Measurements from ENCODE around the gene WDR37.
"Not testable (repeated sequence)": the region's sequence is repeated elsewhere in the genome, so short reads cannot be mapped to it uniquely, and the experiment has no call there.

WDR37 gene

DNA sequence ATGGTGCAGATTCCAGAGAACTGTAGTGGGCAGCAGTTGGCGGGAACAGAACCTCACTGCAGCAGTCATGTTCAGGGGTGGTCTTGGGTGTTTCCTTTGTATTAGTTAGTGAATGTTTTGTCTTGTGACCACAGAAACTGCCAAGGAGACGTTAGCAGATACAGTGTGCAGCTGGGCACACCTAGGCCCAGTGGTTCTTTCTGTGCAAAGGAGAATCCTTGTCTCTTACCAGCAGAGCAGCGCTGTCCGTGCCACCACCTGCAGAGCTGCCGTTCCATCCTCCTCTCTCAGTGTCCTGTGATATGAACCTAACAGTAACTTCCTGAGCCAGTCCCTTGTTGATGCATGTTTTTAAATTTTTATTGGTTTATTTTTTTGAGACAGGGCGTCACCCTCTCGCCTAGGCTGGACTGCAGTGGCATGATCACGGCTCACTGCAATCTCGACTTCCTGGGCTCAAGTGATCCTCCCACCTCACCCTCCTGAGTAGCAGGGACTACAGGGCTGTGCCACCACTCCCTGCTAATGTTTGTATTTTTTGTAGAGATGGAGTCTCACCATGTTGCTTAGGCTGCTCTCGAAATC lies 60.6 kb downstream of the WDR37 start:
- TF ChIP-seq, protein P1, sequence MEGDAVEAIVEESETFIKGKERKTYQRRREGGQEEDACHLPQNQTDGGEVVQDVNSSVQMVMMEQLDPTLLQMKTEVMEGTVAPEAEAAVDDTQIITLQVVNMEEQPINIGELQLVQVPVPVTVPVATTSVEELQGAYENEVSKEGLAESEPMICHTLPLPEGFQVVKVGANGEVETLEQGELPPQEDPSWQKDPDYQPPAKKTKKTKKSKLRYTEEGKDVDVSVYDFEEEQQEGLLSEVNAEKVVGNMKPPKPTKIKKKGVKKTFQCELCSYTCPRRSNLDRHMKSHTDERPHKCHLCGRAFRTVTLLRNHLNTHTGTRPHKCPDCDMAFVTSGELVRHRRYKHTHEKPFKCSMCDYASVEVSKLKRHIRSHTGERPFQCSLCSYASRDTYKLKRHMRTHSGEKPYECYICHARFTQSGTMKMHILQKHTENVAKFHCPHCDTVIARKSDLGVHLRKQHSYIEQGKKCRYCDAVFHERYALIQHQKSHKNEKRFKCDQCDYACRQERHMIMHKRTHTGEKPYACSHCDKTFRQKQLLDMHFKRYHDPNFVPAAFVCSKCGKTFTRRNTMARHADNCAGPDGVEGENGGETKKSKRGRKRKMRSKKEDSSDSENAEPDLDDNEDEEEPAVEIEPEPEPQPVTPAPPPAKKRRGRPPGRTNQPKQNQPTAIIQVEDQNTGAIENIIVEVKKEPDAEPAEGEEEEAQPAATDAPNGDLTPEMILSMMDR (IDR thresholded peaks at IDR 0.05; ENCODE audit: borderline replicate concordance, control extremely low read depth, extremely low read depth, insufficient read depth, missing control alignments), result no peak
- DNase-seq (ENCODE audit: low spot score), result no peak
- in situ Hi-C loops (cut with MboI; ENCODE audit: low sequenced_read_pairs, unreplicated experiment), result no loop called here

DNA sequence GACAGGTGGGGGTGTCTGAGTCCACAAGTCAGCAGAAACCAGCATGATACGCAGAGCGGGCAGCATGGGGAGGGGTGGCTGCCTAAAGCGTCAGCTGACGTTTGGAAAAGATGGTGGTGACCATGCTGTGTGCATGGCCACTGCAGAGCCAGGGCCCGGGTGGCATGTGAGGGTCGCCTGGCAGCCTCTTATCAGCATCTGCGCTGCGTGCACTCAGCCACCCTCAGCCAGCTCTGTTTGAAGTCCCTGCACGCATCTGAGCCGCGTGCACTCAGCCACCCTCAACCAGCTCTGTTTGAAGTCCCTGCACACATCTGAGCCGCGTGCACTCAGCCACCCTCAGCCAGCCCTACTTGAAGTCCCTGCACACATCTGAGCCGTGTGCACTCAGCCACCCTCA lies 61.5 kb downstream of the WDR37 start:
- no peak for DNase-seq (ENCODE audit: low spot score)
- in situ Hi-C loops (cut with MboI; ENCODE audit: low sequenced_read_pairs, unreplicated experiment), result no loop called here
- TF ChIP-seq, protein P1 (IDR thresholded peaks at IDR 0.05; ENCODE audit: borderline replicate concordance, control extremely low read depth, extremely low read depth, insufficient read depth, missing control alignments), result no peak

DNA sequence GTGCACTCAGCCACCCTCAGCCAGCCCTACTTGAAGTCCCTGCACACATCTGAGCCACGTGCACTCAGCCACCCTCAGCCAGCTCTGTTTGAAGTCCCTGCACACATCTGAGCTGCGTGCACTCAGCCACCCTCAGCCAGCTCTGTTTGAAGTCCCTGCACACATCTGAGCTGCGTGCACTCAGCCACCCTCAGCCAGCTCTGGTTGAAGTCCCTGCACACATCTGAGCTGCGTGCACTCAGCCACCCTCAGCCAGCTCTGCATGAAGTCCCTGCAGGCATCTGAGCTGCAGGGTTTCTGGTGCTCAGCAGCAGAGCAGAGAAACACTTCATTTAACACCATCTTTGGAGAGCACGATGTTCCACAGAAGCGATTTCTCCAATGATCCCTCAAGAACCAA lies 62.1 kb downstream of the WDR37 start:
- in situ Hi-C loops (cut with MboI; ENCODE audit: low sequenced_read_pairs, unreplicated experiment), result not testable (repeated sequence)

DNA sequence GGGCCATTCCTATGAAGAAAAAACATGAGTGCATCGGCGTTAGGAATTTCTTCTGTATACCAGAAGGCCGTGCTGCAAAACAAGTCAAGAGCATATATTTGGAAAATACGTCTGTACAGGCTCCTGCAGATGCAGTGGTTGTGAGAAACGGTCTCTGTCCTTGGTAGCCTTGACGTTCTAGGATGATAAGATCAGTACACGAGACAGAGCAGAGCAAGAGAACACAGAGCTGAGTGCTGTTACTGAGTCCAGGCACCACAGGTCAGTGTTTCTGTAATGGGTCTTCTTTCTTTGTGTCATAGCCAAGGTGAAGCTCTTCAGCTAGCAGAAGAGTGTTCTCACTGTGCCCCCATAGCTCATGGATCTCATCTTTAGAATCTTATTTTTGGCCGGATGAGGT lies 62.8 kb downstream of the WDR37 start:
- TF ChIP-seq, protein P1 (IDR thresholded peaks at IDR 0.05; ENCODE audit: borderline replicate concordance, control extremely low read depth, extremely low read depth, insufficient read depth, missing control alignments), result no peak
- DNase-seq (ENCODE audit: low spot score), result no peak
- in situ Hi-C loops (cut with MboI; ENCODE audit: low sequenced_read_pairs, unreplicated experiment), result no loop called here

More for the DNA sequence above, 62.1 kb downstream of the WDR37 start:
- not testable (repeated sequence) for DNase-seq (ENCODE audit: low spot score)

DNA sequence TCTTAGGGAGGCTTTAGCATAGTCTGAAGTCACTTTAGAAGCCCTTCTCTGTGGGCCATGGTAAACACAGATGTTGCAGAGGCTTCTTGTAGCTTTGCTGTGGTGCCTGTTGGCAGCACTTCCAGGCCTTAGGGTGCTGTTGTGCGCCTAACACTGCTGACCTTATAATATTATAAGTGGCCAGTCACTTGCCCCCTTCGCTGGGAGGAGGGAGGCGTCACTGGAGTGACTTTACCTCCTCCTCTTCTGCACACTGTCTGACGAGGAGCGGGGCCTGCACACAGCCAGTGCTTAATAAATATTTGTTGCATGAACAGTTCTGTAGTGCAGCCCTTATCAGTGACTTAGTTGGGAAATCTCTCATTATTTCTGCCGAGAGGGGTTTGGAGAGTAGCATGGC lies 63.3 kb downstream of the WDR37 start:
- in situ Hi-C loops (cut with MboI; ENCODE audit: low sequenced_read_pairs, unreplicated experiment), result no loop called here
- TF ChIP-seq, protein P1 (IDR thresholded peaks at IDR 0.05; ENCODE audit: borderline replicate concordance, control extremely low read depth, extremely low read depth, insufficient read depth, missing control alignments), result no peak
- no peak for DNase-seq (ENCODE audit: low spot score)

DNA sequence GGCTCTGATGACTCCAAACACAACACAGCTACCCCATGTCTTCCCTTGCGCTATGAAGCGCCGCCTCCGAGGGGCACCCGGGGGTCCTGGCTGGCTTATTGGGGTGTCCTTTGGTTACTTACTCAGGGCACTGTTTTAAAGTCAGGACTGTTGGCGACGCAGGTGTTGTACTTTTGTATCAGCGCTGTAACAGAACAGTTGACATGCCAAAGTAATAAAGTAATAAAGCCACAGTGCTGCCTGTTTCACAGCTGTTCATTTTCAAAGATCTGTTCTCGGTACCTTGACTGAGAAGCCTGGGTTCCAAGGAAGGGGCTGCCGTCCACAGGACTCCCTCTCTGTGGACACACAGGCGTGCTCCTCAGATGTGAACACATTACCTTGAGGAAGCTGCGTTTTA lies 64.1 kb downstream of the WDR37 start:
- TF ChIP-seq, protein P1 (IDR thresholded peaks at IDR 0.05; ENCODE audit: borderline replicate concordance, control extremely low read depth, extremely low read depth, insufficient read depth, missing control alignments), result no peak
- DNase-seq (ENCODE audit: low spot score), result no peak
- in situ Hi-C loops (cut with MboI; ENCODE audit: low sequenced_read_pairs, unreplicated experiment), result no loop called here

DNA sequence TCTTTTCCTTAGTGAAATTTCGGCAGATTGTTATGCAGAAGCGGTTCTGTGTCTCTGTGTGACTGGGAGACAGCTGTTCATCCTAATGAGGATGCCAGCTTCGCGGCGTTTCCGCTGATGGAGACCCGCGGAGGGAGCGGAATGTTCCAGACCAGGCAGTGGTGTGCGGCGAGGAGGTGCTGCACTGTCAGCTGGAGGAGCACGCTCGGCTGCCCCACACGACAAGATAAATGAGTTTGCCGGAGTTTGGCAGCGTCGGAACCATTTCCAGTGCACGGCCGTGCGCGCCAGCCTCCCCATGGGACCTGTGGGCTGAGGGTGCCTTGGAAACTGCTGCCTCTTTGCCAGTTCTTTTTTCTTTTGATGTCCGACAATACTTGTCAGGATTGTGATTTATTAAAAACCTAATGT lies 64.6 kb downstream of the WDR37 start:
- in situ Hi-C loops (cut with MboI; ENCODE audit: low sequenced_read_pairs, unreplicated experiment), result no loop called here
- TF ChIP-seq, protein P1 (IDR thresholded peaks at IDR 0.05; ENCODE audit: borderline replicate concordance, control extremely low read depth, extremely low read depth, insufficient read depth, missing control alignments), result no peak
- DNase-seq (ENCODE audit: low spot score), result no peak

Data from GM13976 (cell line).